Omental fat pad (tissue), 4 donors: ENCODE data around the gene HK2. TPM values are rescaled to one million over a fixed set of nuclear protein-coding genes. Genes with fewer than 3 reads are reported as not detected.
A peak's percentile ranks its signal among the peaks of the same experiment; 100 is the strongest.

ENCODE experiments used
- ATAC-seq: fragments of 150-250 bp; one replicate; pipeline ENCODE4 v1.9.1; 2016; ENCODE audit warnings: mild to moderate bottlenecking, moderate library complexity; ENCODE audit not compliant: low FRiP score
- DNase-seq: peaks from one replicate; pipeline ENCODE4 v3.0.0-alpha.2; 2019; ENCODE audit warnings: low spot score
- CTCF ChIP-seq, 3 donors: fragments of 450-650 bp; IDR thresholded peaks; one replicate each; pipeline ENCODE4 v1.5.1; 2016 to 2017; ENCODE audit warnings: antibody characterized with exemption in 3 of 3, mild to moderate bottlenecking in 3 of 3, moderate library complexity in 2 of 3
- total RNA-seq, 4 donors: library from RNA; depleted of rRNA; stranded (reverse); fragments of >200 nt; gene quantifications; one replicate each; pipeline ENCODE4 v1.1.0, GENCODE V29; 2016

HK2 gene
- total RNA-seq, 4 donors from 2014 or later: 31.3 to 79.9 (median 43.8) TPM

GRCh38 chr2:74835831-74836674 lies 2.1 kb downstream of the HK2 start:
- DNase-seq (no peak), ATAC-seq (no peak)
- peak in 1 of 3 donors; percentile 12 for TF ChIP-seq CTCF (IDR thresholded peaks at IDR 0.05)

GRCh38 chr2:74836675-74837401 lies 2.9 kb downstream of the HK2 start:
- DNase-seq (no peak), ATAC-seq (no peak)
- TF ChIP-seq CTCF (IDR thresholded peaks at IDR 0.05): no peak

GRCh38 chr2:74841641-74842040 lies 7.7 kb downstream of the HK2 start:
- ATAC-seq (no peak), DNase-seq (no peak)
- TF ChIP-seq CTCF (IDR thresholded peaks at IDR 0.05): no peak

- no peak for TF ChIP-seq CTCF (IDR thresholded peaks at IDR 0.05)
- DNase-seq: no peak
Measured at GRCh38 chr2:74843433-74843832, 9.5 kb downstream of the HK2 start.

GRCh38 chr2:74843899-74844298 lies 10.0 kb downstream of the HK2 start:
- no peak for TF ChIP-seq CTCF (IDR thresholded peaks at IDR 0.05)

More at GRCh38 chr2:74843433-74843832, 9.5 kb downstream of the HK2 start:
- peak; percentile 56 for ATAC-seq

GRCh38 chr2:74844752-74845151 lies 10.8 kb downstream of the HK2 start:
- DNase-seq (no peak), ATAC-seq (no peak)
- no peak for TF ChIP-seq CTCF (IDR thresholded peaks at IDR 0.05)

More at GRCh38 chr2:74843899-74844298, 10.0 kb downstream of the HK2 start:
- ATAC-seq: peak; percentile 26
- DNase-seq: no peak
